T-cell (primary cell): ENCODE measurements around the gene SKIL. TPM values are rescaled to one million over a fixed set of nuclear protein-coding genes. Genes with fewer than 3 reads are reported as not detected.
A peak's percentile ranks its signal among the peaks of the same experiment; 100 is the strongest.
"Not testable (repeated sequence)": the region's sequence is repeated elsewhere in the genome, so short reads cannot be mapped to it uniquely, and the experiment has no call there.

ENCODE experiments used
- ATAC-seq, 4 experiments: fragments of 200-7000 bp in 3 of 4; fragments of 150-1000 bp in 1 of 4; cut with Tn5 transposase; replicated peaks in 1 of 4; 1 replicate in 3 of 4; 2 replicates in 1 of 4; pipeline ENCODE4 v1.10.0; 2021; ENCODE audit warnings: moderate library complexity in 3 of 4, mild to moderate bottlenecking in 2 of 4, moderate number of reproducible peaks in 1 of 4
- CTCF ChIA-PET, 2 donors: fragments of 300-600 bp; sonication (Branson Sonifier 250); formaldehyde crosslinking; loops; one replicate each; lab custom pipeline; 2022; ENCODE audit warnings: antibody characterized with exemption in 2 of 2; lab: Charles Lee
- POLR2A ChIA-PET, 2 donors: fragments of 300-600 bp; sonication (Branson Sonifier 250); formaldehyde crosslinking; loops; one replicate each; lab custom pipeline; 2022; ENCODE audit warnings: antibody characterized with exemption in 2 of 2; lab: Charles Lee
- DNase-seq, 35 experiments: peaks; one replicate each; pipeline versions ENCODE4 v3.0.0 to v3.0.0-alpha.2; 2013 to 2023
- H3K27ac ChIP-seq: one replicate; pipeline ENCODE4 v1.5.1; 2013; ENCODE audit warnings: low read length
- H3K27me3 ChIP-seq, 2 experiments: replicated peaks in 1 of 2; 1 replicate in 1 of 2; 2 replicates in 1 of 2; pipeline versions ENCODE4 v1.6.1 to v1.7.0; 2013; ENCODE audit warnings: low read length in 1 of 2, mixed read lengths in 1 of 2; ENCODE audit not compliant: control insufficient read depth in 2 of 2, insufficient read depth in 2 of 2; ENCODE audit errors: extremely low read depth in 1 of 2
- H3K36me3 ChIP-seq, 2 donors: 1 replicate in 1 of 2; 2 replicates in 1 of 2; pipeline versions ENCODE4 v1.6.1 to v1.7.0; 2013; ENCODE audit warnings: low read length in 1 of 2; ENCODE audit not compliant: control insufficient read depth in 2 of 2, insufficient read depth in 1 of 2; ENCODE audit errors: extremely low read depth in 1 of 2
- H3K4me1 ChIP-seq, 2 experiments: 1 replicate in 1 of 2; 2 replicates in 1 of 2; pipeline versions ENCODE4 v1.6.1 to v1.7.0; 2013; ENCODE audit warnings: low read length in 2 of 2, mixed read lengths in 1 of 2; ENCODE audit not compliant: insufficient read depth in 2 of 2, control insufficient read depth in 1 of 2; ENCODE audit errors: extremely low read depth in 1 of 2
- H3K4me3 ChIP-seq, 2 donors: 1 replicate in 1 of 2; 2 replicates in 1 of 2; pipeline versions ENCODE4 v1.5.1 to v1.7.0; 2013; ENCODE audit warnings: mild to moderate bottlenecking in 2 of 2, low read length in 1 of 2, moderate library complexity in 1 of 2; ENCODE audit not compliant: control insufficient read depth in 1 of 2; ENCODE audit errors: extremely low read depth in 1 of 2
- H3K9me3 ChIP-seq: 2 replicates; pipeline ENCODE4 v1.7.0; 2013
- H3K27ac Mint-ChIP-seq, 2 donors: one replicate each; pipeline ENCODE4 v1.8.0; 2020 to 2021; ENCODE audit warnings: mild to moderate bottlenecking in 2 of 2, mixed read lengths in 2 of 2
- H3K27me3 Mint-ChIP-seq, 2 donors: one replicate each; pipeline ENCODE4 v1.8.0; 2021 to 2022; ENCODE audit warnings: mixed read lengths in 2 of 2
- H3K36me3 Mint-ChIP-seq: one replicate; pipeline ENCODE4 v1.8.0; 2021; ENCODE audit warnings: mixed read lengths
- H3K4me1 Mint-ChIP-seq, 3 donors: one replicate each; pipeline ENCODE4 v1.8.0; 2020 to 2022; ENCODE audit warnings: mixed read lengths in 3 of 3, mild to moderate bottlenecking in 1 of 3
- H3K4me3 Mint-ChIP-seq, 3 donors: one replicate each; pipeline ENCODE4 v1.8.0; 2020 to 2022; ENCODE audit warnings: mild to moderate bottlenecking in 3 of 3, mixed read lengths in 3 of 3, moderate library complexity in 3 of 3
- H3K9me3 Mint-ChIP-seq, 3 donors: one replicate each; pipeline ENCODE4 v1.8.0; 2020 to 2022; ENCODE audit warnings: mixed read lengths in 3 of 3
- WGBS: methylation state at CpG from one replicate; pipeline ENCODE4 v1.1.5; 2013; ENCODE audit warnings: missing lambda C conversion rate; ENCODE audit not compliant: insufficient coverage; 5-methylcytosine and 5-hydroxymethylcytosine counted together
- total RNA-seq, 35 experiments: library from RNA in 6 of 35; stranded (reverse) in 6 of 35; fragments of 120-200 nt in 1 of 35; gene quantifications; one replicate each; pipeline versions ENCODE4 v1.2.1 to v1.2.4 and lab custom pipeline; 2013 to 2026

The SKIL gene
- total RNA-seq, 5 donors from 2014 or later (not counting 1 experiment from before 2014, with no cell fraction given): 69.1 to 97.7 (median 78.5) TPM

GRCh38 chr3:170331143-170331542 lies 26.4 kb upstream of the SKIL start:
- ChIA-PET CTCF (interaction anchor here in 1 of 2 donors (0.7 kb wide), 1 partner anchor 162 kb away, joined by 5 read pairs; no protein-coding TSS in a partner anchor), POLR2A (no interaction called here)
- H3K9me3 Mint-ChIP-seq: no peaks in the 10 kb centered on the region
- no peaks in the 10 kb centered on the region for H3K36me3 ChIP-seq
- 100% methylated on average over 1 of the region's 4 CpGs for WGBS
- ATAC-seq (no peak), DNase-seq (no peak)
- no peak overlapping the region for H3K4me3 ChIP-seq
- peaks cover 0 to 2% of the 10 kb centered on the region in 2 experiments for H3K27me3 ChIP-seq
- no peaks in the 10 kb centered on the region for H3K36me3 Mint-ChIP-seq
- no peaks in the 10 kb centered on the region for H3K4me1 ChIP-seq
- H3K27ac Mint-ChIP-seq: no peak overlapping the region
- no peak overlapping the region for H3K4me3 Mint-ChIP-seq
- H3K27me3 Mint-ChIP-seq: no peaks in the 10 kb centered on the region
- no peaks in the 10 kb centered on the region for H3K9me3 ChIP-seq
- no peak overlapping the region for H3K27ac ChIP-seq
- H3K4me1 Mint-ChIP-seq: peaks cover 0 to 4% (median 0%) of the 10 kb centered on the region in 3 donors

DNA sequence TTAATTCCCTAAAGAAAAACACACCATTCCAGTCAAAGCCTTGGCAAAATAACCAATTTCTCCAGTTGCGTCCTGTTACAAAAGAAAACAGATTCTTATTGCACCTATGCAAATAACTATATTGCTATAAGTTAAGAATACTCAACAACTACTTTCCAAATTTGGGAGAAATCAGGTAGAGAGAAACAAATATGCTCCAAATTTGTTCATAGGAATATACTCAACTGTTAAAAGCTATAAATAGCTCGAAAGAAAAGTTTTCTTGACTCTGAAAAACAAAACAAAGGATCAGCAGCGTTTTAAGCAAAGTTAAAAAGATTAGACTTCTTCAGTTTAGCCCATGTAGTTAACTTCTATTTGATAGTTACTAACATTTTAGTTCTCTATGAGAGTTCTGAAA lies 20.1 kb upstream of the SKIL start:
- Histone ChIP-seq H3K27ac (no peak overlapping the region), H3K9me3 (no peaks in the 10 kb centered on the region), H3K4me1 (no peaks in the 10 kb centered on the region), H3K36me3 (no peaks in the 10 kb centered on the region), H3K27me3 (peaks cover 0 to 7% of the 10 kb centered on the region in 2 experiments), H3K4me3 (no peak overlapping the region)
- no CpG with 5 or more reads among the region's 3 CpGs for WGBS
- Mint-ChIP-seq H3K27me3 (no peaks in the 10 kb centered on the region), H3K4me3 (no peak overlapping the region), H3K27ac (no peak overlapping the region), H3K9me3 (peaks cover 0 to 13% (median 6%) of the 10 kb centered on the region in 3 donors), H3K36me3 (no peaks in the 10 kb centered on the region), H3K4me1 (peaks cover 0 to under 1% (median 0%) of the 10 kb centered on the region in 3 donors)
- DNase-seq (no peak), ATAC-seq (no peak)
- ChIA-PET CTCF (no interaction called here), POLR2A (no interaction called here)

DNA sequence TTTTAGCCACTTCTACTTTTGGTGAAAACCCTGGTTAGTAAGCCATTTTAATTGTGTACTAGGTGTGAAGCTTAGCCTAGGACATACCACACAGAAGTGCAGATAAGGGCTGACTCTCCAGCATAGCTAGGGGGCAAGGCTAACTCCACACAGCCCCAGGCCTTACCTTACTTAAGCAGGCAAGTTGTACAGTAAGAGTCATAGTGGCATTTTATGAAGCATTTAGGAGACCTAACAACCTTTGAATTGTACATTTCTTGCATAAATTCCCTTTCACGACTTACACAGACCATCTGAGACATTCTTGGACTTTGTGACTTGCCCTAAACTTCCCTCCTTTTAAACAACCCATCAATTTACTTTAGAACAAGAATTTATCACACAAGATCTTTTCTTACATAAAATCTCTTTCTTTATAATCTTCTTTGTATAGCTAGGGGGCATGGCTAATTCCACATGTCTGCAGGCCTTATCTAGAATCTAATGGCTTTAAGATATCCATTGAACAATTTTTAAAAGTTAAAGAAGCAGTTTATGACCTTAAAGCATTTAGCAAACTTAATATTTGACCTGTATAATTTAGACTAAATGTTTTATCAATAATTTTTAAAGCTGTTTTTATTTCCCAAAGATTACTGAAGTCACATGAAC lies 18.7 kb upstream of the SKIL start:
- Mint-ChIP-seq H3K27ac (no peak overlapping the region), H3K9me3 (peaks cover 0 to 13% (median 6%) of the 10 kb centered on the region in 3 donors), H3K4me3 (no peak overlapping the region), H3K4me1 (no peaks in the 10 kb centered on the region), H3K36me3 (no peaks in the 10 kb centered on the region), H3K27me3 (no peaks in the 10 kb centered on the region)
- Histone ChIP-seq H3K4me3 (no peak overlapping the region), H3K27me3 (peaks cover 0 to 8% of the 10 kb centered on the region in 2 experiments), H3K27ac (no peak overlapping the region), H3K4me1 (no peaks in the 10 kb centered on the region), H3K9me3 (no peaks in the 10 kb centered on the region), H3K36me3 (no peaks in the 10 kb centered on the region)
- WGBS: 57% methylated on average over 1 of the region's 1 CpG
- ATAC-seq (no peak), DNase-seq (no peak)
- POLR2A ChIA-PET: interaction anchor here (0.6 to 0.7 kb wide), 2 partner anchors 12 to 109 kb away, joined by 7 to 12 read pairs; no protein-coding TSS in a partner anchor
- CTCF ChIA-PET: interaction anchor here in 1 of 2 donors (0.5 kb wide), 1 partner anchor 261 kb away, joined by 5 read pairs; no protein-coding TSS in a partner anchor

DNA sequence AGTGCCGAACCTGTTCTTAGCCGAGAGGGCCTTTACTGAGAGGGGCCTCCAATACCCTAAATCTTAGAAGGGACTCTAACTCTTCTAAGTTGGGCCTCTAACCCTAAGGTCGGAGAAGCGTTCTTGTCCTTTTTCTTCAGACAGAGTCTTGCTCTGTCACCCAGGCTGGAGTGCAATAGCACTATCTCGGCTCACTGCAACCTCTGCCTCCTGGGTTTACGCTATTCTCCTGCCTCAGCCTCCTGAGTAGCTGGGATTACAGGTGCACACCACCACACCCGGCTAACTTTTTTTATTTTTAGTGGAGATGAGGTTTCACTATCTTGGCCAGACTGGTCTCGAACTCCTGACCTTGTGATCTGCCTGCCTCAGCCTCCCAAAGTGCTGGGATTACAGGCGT lies 15.2 kb upstream of the SKIL start:
- ATAC-seq, H3K36me3 ChIP-seq, H3K4me3 Mint-ChIP-seq, H3K4me1 Mint-ChIP-seq, DNase-seq, H3K36me3 Mint-ChIP-seq, H3K4me1 ChIP-seq, H3K27me3 Mint-ChIP-seq, H3K9me3 ChIP-seq, H3K27ac ChIP-seq, H3K27ac Mint-ChIP-seq, H3K27me3 ChIP-seq, POLR2A ChIA-PET, CTCF ChIA-PET, H3K4me3 ChIP-seq: not testable (repeated sequence)
- WGBS: 84% methylated on average over 7 of the region's 9 CpGs
- H3K9me3 Mint-ChIP-seq: peaks cover 0 to 12% (median 6%) of the 10 kb centered on the region in 3 donors

DNA sequence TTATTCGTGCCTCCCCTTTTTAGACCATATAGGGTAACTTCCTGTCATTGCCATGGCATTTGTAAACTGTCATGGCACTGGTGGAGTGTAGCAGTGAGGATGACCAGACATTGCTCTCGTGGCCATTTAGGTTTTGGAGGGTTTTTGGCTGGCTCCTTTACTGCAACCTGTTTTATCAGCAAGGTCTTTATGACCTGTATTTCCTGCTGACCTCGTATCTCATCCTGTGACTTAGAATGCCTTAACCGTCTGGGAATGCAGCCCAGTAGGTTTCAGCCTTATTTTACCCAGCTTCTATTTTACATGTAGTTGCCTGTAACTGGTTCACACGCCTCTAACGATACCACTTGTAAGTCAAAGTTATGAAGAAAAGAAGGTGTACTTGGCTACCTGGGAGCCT lies 13.7 kb upstream of the SKIL start:
- DNase-seq, H3K4me1 ChIP-seq, H3K9me3 Mint-ChIP-seq, H3K27me3 ChIP-seq, ATAC-seq, POLR2A ChIA-PET, H3K27me3 Mint-ChIP-seq, H3K36me3 Mint-ChIP-seq, H3K27ac Mint-ChIP-seq, CTCF ChIA-PET, H3K36me3 ChIP-seq, H3K9me3 ChIP-seq, H3K4me3 ChIP-seq, H3K4me1 Mint-ChIP-seq, H3K27ac ChIP-seq, H3K4me3 Mint-ChIP-seq: not testable (repeated sequence)
- 87% methylated on average over 3 of the region's 6 CpGs for WGBS

GRCh38 chr3:170344971-170345370 lies 12.5 kb upstream of the SKIL start:
- H3K4me3 Mint-ChIP-seq: no peak overlapping the region
- peak overlapping the region in 1 of 2 donors; percentile 66 for H3K27ac Mint-ChIP-seq
- no peaks in the 10 kb centered on the region for H3K36me3 ChIP-seq
- no peaks in the 10 kb centered on the region for H3K9me3 ChIP-seq
- H3K36me3 Mint-ChIP-seq: no peaks in the 10 kb centered on the region
- no peak overlapping the region for H3K27ac ChIP-seq
- no peaks in the 10 kb centered on the region for H3K9me3 Mint-ChIP-seq
- ChIA-PET CTCF (interaction anchor here (0.7 to 0.9 kb wide), 2 partner anchors 8 to 69 kb away, joined by 4 read pairs; no protein-coding TSS in a partner anchor), POLR2A (no interaction called here)
- H3K4me1 Mint-ChIP-seq: peaks cover 0 to 6% (median 4%) of the 10 kb centered on the region in 3 donors
- WGBS: 40% methylated on average over 1 of the region's 4 CpGs
- DNase-seq (no peak), ATAC-seq (no peak)
- H3K4me3 ChIP-seq: no peak overlapping the region
- peaks cover 0 to 6% of the 10 kb centered on the region in 2 experiments for H3K27me3 ChIP-seq
- H3K27me3 Mint-ChIP-seq: no peaks in the 10 kb centered on the region
- H3K4me1 ChIP-seq: no peaks in the 10 kb centered on the region
